Erythroblast (primary cell): ENCODE results near the gene MICA.

ENCODE experiments used
- GATA1 ChIP-seq: IDR thresholded peaks from 2 replicates; pipeline ENCODE4 v1.6.1; 2011; ENCODE audit warnings: low read depth, mild to moderate bottlenecking, control low read depth, low read length, moderate library complexity
- POLR2A ChIP-seq: IDR thresholded peaks from 2 replicates; pipeline ENCODE4 v1.6.1; 2011; ENCODE audit warnings: mild to moderate bottlenecking, low read length

DNA sequence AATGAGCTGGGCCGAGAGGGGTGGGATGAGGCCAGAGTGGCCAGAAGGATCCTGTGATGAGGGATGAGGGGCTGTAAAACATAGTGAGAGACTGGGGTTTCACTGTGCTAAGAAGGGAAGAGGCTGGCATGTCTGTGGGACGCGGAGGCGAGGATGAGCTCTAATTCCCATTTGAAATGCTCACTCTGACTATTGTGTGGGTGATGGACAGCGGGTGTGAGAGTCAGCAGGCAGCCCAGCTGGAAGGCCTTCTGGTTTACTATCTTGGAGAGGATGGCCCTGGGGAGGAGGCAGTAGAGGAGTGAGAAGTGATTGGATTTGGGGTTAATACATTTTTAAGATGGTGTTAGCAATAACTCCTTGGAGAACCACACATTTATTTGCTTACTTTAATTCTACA lies 9.5 kb upstream of the MICA start:
- TF ChIP-seq POLR2A, result no peak
- TF ChIP-seq GATA1, result no peak
